Activated naive CD8-positive, alpha-beta T cell (primary cell): ENCODE measurements around the gene SCO1.
A peak's percentile ranks its signal among the peaks of the same experiment; 100 is the strongest.

ENCODE experiments used
- H3K27ac Mint-ChIP-seq: one replicate; pipeline ENCODE4 v1.8.0; 2021; ENCODE audit warnings: mixed read lengths
- H3K27me3 Mint-ChIP-seq: one replicate; pipeline ENCODE4 v1.8.0; 2021; ENCODE audit warnings: mixed read lengths
- H3K36me3 Mint-ChIP-seq: one replicate; pipeline ENCODE4 v1.8.0; 2021; ENCODE audit warnings: mixed read lengths
- H3K4me1 Mint-ChIP-seq: one replicate; pipeline ENCODE4 v1.8.0; 2021; ENCODE audit warnings: low read depth, mixed read lengths
- H3K4me3 Mint-ChIP-seq: one replicate; pipeline ENCODE4 v1.8.0; 2021; ENCODE audit warnings: mild to moderate bottlenecking, mixed read lengths
- H3K9me3 Mint-ChIP-seq: one replicate; pipeline ENCODE4 v1.8.0; 2021; ENCODE audit warnings: low read depth, mixed read lengths

SCO1 gene

DNA sequence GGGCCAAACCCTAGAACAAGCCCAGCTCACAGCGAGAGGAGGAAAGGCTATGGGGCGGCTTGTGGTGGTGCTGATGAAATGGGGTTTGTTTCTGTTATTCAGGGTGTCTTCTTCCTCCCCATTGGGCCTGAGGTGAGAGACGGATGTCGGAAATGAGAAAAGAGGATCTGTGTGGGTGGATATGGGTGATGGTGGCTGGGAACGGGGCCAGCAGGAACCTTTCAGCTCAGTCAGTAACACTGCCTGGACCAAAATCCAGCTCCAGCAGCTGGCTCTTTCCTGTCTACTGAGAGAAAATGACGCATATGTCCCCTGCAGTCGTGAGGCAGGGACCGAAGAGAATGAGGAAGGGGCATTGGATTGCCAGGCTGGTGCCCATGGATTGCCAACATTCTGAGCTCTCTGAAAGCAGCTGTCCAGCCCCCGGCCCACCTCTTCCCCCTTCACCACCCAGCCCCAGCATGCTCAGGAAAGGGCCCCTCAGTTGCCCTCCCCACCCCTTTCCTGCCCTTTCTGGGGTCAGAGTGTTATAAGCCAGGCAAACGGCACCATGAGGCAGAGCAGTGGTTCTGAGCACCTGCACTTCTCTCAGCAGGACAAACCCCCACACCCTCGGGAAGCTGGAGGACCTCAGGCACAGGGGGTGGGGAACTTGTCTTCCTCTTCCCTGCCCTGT, 44.2 kb downstream of the SCO1 start:
- peak overlapping the region; percentile 56 for H3K4me3 Mint-ChIP-seq
- H3K9me3 Mint-ChIP-seq, result no peaks in the 10 kb centered on the region
- H3K27ac Mint-ChIP-seq, result peak overlapping the region; percentile 16

DNA sequence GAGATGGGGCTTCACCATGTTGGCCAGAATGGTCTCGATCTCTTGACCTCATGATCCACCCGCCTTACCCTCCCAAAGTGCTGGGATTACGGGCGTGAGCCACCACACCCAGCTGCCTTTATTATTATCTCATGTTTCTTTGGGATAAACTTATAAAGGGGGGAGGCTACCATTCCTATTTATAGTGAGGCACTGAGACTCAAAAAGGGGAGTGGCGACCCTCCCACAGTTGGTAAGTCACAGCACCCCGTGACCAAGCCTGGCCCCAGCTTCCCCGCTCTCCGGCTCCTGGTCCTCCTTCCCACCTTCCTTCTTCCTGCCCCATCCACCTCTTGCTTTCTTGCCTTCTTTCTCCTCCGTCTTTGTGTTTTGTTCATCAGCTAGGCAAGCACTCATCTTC, 45.4 kb downstream of the SCO1 start:
- peaks cover 14% of the 10 kb centered on the region for H3K4me1 Mint-ChIP-seq
- no peak overlapping the region for H3K4me3 Mint-ChIP-seq
- H3K36me3 Mint-ChIP-seq, result peaks cover 7% of the 10 kb centered on the region
- H3K27ac Mint-ChIP-seq, result no peak overlapping the region
- H3K9me3 Mint-ChIP-seq, result no peaks in the 10 kb centered on the region
- H3K27me3 Mint-ChIP-seq, result no peaks in the 10 kb centered on the region

More for the DNA sequence above, 44.2 kb downstream of the SCO1 start:
- Mint-ChIP-seq H3K27me3 (no peaks in the 10 kb centered on the region), H3K36me3 (peaks cover 7% of the 10 kb centered on the region), H3K4me1 (peaks cover 14% of the 10 kb centered on the region)

GRCh38 chr17:10649602-10650001, 47.7 kb downstream of the SCO1 start:
- peaks cover 14% of the 10 kb centered on the region for H3K4me1 Mint-ChIP-seq
- no peaks in the 10 kb centered on the region for H3K27me3 Mint-ChIP-seq
- no peak overlapping the region for H3K4me3 Mint-ChIP-seq
- H3K9me3 Mint-ChIP-seq, result no peaks in the 10 kb centered on the region
- H3K27ac Mint-ChIP-seq, result no peak overlapping the region
- peaks cover 10% of the 10 kb centered on the region for H3K36me3 Mint-ChIP-seq

DNA sequence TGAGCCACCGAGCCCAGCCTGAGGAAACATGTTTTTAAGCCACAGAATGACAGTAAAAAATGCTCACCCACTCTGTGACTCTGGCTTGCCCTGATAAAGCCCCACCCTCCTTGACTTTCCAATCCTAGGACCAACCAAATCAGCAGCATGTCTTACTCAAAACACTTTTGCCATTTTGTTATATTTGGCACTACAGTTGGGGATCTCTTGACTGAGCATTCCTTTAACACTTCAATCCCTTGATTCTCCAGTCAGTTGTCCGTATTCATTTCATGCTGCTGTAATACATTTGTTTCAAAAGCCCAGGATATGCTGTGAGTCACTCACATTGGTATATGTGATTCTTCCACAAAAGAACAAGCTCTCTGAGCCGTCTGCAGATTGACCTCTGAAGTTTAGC, 48.4 kb downstream of the SCO1 start:
- H3K4me1 Mint-ChIP-seq, result peaks cover 11% of the 10 kb centered on the region
- no peaks in the 10 kb centered on the region for H3K27me3 Mint-ChIP-seq
- no peaks in the 10 kb centered on the region for H3K9me3 Mint-ChIP-seq
- H3K4me3 Mint-ChIP-seq, result no peak overlapping the region
- peaks cover 12% of the 10 kb centered on the region for H3K36me3 Mint-ChIP-seq
- H3K27ac Mint-ChIP-seq, result no peak overlapping the region

DNA sequence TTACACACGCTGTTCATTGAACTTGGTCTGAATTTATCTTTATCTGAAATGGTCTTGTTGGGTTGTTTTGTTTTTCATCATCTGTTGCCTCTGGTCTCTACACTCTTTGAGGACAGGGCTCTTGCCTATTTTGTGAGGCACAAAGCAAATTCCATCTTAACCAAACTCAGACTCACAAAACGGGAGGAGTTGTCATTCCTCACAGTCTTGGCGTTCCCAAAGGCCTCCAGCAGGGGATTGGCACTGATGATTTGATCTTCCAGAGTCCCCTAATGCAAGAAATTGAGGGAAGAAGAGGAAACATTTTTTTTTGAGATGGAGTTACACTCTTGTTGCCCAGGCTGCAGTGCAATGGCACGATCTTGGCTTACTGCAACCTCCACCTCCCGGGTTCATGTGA, 49.0 kb downstream of the SCO1 start:
- Mint-ChIP-seq H3K4me1 (peaks cover 6% of the 10 kb centered on the region), H3K27me3 (no peaks in the 10 kb centered on the region), H3K36me3 (peaks cover 13% of the 10 kb centered on the region)

GRCh38 chr17:10646392-10646990, 50.8 kb downstream of the SCO1 start:
- Mint-ChIP-seq H3K36me3 (peaks cover 11% of the 10 kb centered on the region), H3K27me3 (no peaks in the 10 kb centered on the region), H3K4me1 (no peaks in the 10 kb centered on the region), H3K4me3 (no peak overlapping the region), H3K9me3 (no peaks in the 10 kb centered on the region), H3K27ac (no peak overlapping the region)

More for the DNA sequence above, 49.0 kb downstream of the SCO1 start:
- no peak overlapping the region for H3K27ac Mint-ChIP-seq
- no peak overlapping the region for H3K4me3 Mint-ChIP-seq
- H3K9me3 Mint-ChIP-seq, result no peaks in the 10 kb centered on the region

GRCh38 chr17:10640475-10640874, 56.9 kb downstream of the SCO1 start:
- Mint-ChIP-seq H3K4me1 (no peaks in the 10 kb centered on the region), H3K36me3 (peaks cover 19% of the 10 kb centered on the region), H3K4me3 (no peak overlapping the region), H3K27me3 (no peaks in the 10 kb centered on the region), H3K9me3 (no peaks in the 10 kb centered on the region), H3K27ac (no peak overlapping the region)

DNA sequence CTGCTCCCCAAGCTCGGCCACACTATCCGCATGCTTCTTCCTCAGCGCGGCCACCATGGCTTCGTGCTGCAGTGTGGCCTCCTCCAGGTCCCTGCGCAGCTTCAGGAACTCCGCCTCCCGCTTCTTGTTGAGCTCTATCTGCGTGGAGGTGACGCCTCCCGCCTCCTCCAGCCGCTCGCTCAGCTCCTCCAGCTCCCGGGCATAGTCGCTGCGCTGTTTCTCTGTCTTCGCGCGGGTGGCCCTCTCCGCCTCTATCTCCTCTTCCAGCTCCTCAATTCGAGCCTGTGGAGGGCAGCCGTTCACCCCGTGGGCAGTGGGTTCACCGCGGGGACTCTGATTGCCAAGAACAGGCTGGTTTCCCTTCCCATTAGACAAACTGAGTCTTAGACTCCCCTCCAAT, 59.2 kb downstream of the SCO1 start:
- no peaks in the 10 kb centered on the region for H3K4me1 Mint-ChIP-seq
- no peak overlapping the region for H3K27ac Mint-ChIP-seq
- peaks cover 17% of the 10 kb centered on the region for H3K36me3 Mint-ChIP-seq
- no peaks in the 10 kb centered on the region for H3K9me3 Mint-ChIP-seq
- no peak overlapping the region for H3K4me3 Mint-ChIP-seq
- H3K27me3 Mint-ChIP-seq, result no peaks in the 10 kb centered on the region

DNA sequence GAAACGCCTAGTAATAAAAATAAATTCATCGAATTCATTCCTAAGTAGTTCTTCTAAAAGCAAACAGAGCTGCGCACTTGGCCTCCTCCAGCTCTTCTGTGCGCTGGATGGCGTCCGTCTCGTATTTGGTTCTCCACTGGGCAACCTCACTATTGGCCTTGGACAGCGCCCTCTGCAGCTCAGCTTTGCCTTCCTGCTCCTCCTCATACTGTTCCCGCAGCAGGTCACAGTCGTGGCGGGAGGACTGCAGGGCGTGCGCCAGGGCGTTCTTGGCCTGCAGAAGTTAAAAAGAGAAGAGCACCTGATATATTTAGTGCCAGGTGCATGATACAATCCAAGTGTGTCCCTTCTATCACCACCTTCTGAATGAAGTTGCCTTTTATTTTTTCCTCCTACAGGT, 62.0 kb downstream of the SCO1 start:
- H3K4me3 Mint-ChIP-seq, result no peak overlapping the region
- H3K9me3 Mint-ChIP-seq, result no peaks in the 10 kb centered on the region
- H3K27me3 Mint-ChIP-seq, result no peaks in the 10 kb centered on the region
- peaks cover 17% of the 10 kb centered on the region for H3K36me3 Mint-ChIP-seq
- H3K4me1 Mint-ChIP-seq, result peaks cover 2% of the 10 kb centered on the region
- no peak overlapping the region for H3K27ac Mint-ChIP-seq

GRCh38 chr17:10633738-10634379, 63.5 kb downstream of the SCO1 start:
- Mint-ChIP-seq H3K27ac (no peak overlapping the region), H3K9me3 (no peaks in the 10 kb centered on the region), H3K4me3 (no peak overlapping the region), H3K4me1 (peaks cover 2% of the 10 kb centered on the region), H3K36me3 (peaks cover 16% of the 10 kb centered on the region), H3K27me3 (no peaks in the 10 kb centered on the region)

GRCh38 chr17:10631701-10632100, 65.6 kb downstream of the SCO1 start:
- peaks cover 16% of the 10 kb centered on the region for H3K36me3 Mint-ChIP-seq
- no peaks in the 10 kb centered on the region for H3K27me3 Mint-ChIP-seq
- H3K4me3 Mint-ChIP-seq, result no peak overlapping the region
- H3K9me3 Mint-ChIP-seq, result no peaks in the 10 kb centered on the region
- H3K27ac Mint-ChIP-seq, result no peak overlapping the region
- H3K4me1 Mint-ChIP-seq, result peaks cover 4% of the 10 kb centered on the region

- Mint-ChIP-seq H3K27ac (no peak overlapping the region), H3K36me3 (peaks cover 16% of the 10 kb centered on the region), H3K27me3 (no peaks in the 10 kb centered on the region), H3K4me1 (peaks cover 4% of the 10 kb centered on the region), H3K9me3 (no peaks in the 10 kb centered on the region), H3K4me3 (no peak overlapping the region)
Observed at GRCh38 chr17:10631048-10631700, 66.2 kb downstream of the SCO1 start.

GRCh38 chr17:10629706-10630105, 67.6 kb downstream of the SCO1 start:
- no peak overlapping the region for H3K27ac Mint-ChIP-seq
- H3K4me1 Mint-ChIP-seq, result peaks cover 4% of the 10 kb centered on the region
- H3K36me3 Mint-ChIP-seq, result peaks cover 12% of the 10 kb centered on the region
- no peaks in the 10 kb centered on the region for H3K9me3 Mint-ChIP-seq
- H3K4me3 Mint-ChIP-seq, result no peak overlapping the region
- no peaks in the 10 kb centered on the region for H3K27me3 Mint-ChIP-seq

- H3K9me3 Mint-ChIP-seq, result no peaks in the 10 kb centered on the region
- H3K27ac Mint-ChIP-seq, result no peak overlapping the region
- no peaks in the 10 kb centered on the region for H3K27me3 Mint-ChIP-seq
- H3K4me3 Mint-ChIP-seq, result no peak overlapping the region
- H3K36me3 Mint-ChIP-seq, result peaks cover 12% of the 10 kb centered on the region
- peaks cover 4% of the 10 kb centered on the region for H3K4me1 Mint-ChIP-seq
Observed at GRCh38 chr17:10628756-10629155, 68.6 kb downstream of the SCO1 start.

DNA sequence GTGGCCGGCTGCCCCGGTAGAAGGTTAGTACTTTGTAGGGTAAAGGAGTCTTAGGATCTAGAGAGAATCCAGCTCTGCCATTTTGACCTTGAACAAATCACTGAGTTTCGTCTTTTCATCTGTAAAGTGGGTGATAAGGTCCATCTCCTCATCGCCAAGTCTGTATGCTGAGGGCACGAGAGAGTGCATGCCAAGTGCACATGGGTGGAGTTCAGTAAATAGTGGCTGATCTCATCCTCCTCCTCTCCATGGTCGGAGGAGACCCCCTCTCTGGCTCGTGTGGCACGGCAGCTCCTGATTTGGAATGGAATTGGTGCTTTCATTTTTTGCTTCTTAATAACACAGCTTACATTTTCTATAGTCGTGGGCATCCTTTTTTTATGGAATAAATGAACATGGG, 70.9 kb downstream of the SCO1 start:
- H3K9me3 Mint-ChIP-seq, result no peaks in the 10 kb centered on the region
- H3K27me3 Mint-ChIP-seq, result no peaks in the 10 kb centered on the region
- no peak overlapping the region for H3K27ac Mint-ChIP-seq
- peaks cover 10% of the 10 kb centered on the region for H3K36me3 Mint-ChIP-seq
- H3K4me3 Mint-ChIP-seq, result no peak overlapping the region
- H3K4me1 Mint-ChIP-seq, result peaks cover 4% of the 10 kb centered on the region
